HEK293 (cell line): ENCODE measurements around the gene ATXN1L.
"Not testable (repeated sequence)": the region's sequence is repeated elsewhere in the genome, so short reads cannot be mapped to it uniquely, and the experiment has no call there.

Experiments used
- CTCF ChIA-PET: fragments of 350-600 bp; formaldehyde crosslinking; extraction: SDS; loops from one replicate; lab custom pipeline; 2021; ENCODE audit warnings: antibody characterized with exemption; lab: Yijun Ruan, JAX
- POLR2A ChIA-PET: fragments of 300-600 bp; formaldehyde crosslinking; extraction: SDS; loops from one replicate; lab custom pipeline; 2020; ENCODE audit warnings: antibody characterized with exemption, inconsistent platforms; lab: Yijun Ruan, JAX
- H3K27ac ChIP-seq: fragments of 200-500 bp; sonication (Bioruptor generic); 2 replicates; pipeline ENCODE4 v1.5.1; 2014; ENCODE audit warnings: low read depth, low read length, control low read depth, inconsistent platforms; ENCODE audit errors: extremely low read depth
- H3K36me3 ChIP-seq, 2 experiments: fragments of 200-500 bp in 1 of 2; sonication (Bioruptor generic) in 1 of 2; 1 replicate in 1 of 2; 2 replicates in 1 of 2; pipeline ENCODE4 v1.5.1; 2014 to 2017; ENCODE audit warnings: inconsistent platforms in 2 of 2, low read length in 2 of 2; ENCODE audit not compliant: control insufficient read depth in 2 of 2, insufficient read depth in 1 of 2
- H3K4me1 ChIP-seq: fragments of 200-500 bp; sonication (Bioruptor generic); 2 replicates; pipeline ENCODE4 v1.5.1; 2014; ENCODE audit warnings: mild to moderate bottlenecking, low read length, inconsistent platforms; ENCODE audit not compliant: control insufficient read depth, insufficient read depth
- H3K4me3 ChIP-seq: 2 replicates; pipeline ENCODE4 v1.5.1; 2011; ENCODE audit warnings: low read depth, mild to moderate bottlenecking, control low read depth, low read length, moderate library complexity
- H3K9me3 ChIP-seq: fragments of 200-500 bp; sonication (Bioruptor generic); 2 replicates; pipeline ENCODE4 v1.5.1; 2014; ENCODE audit warnings: low read depth, low read length, inconsistent platforms; ENCODE audit not compliant: control insufficient read depth, insufficient read depth
- FEZF1 ChIP-seq: fragments of 450-650 bp; formaldehyde crosslinking; IDR thresholded peaks from 2 replicates; pipeline ENCODE4 v1.5.1; 2016; ENCODE audit warnings: missing biosample characterization, missing genetic modification characterization
- HOXA7 ChIP-seq: sonication (generic); formaldehyde crosslinking; IDR thresholded peaks from 2 replicates; pipeline ENCODE4 v1.8.1; 2022; ENCODE audit warnings: missing genetic modification reagents, borderline replicate concordance
- KLF16 ChIP-seq: fragments of 450-650 bp; formaldehyde crosslinking; IDR thresholded peaks from 2 replicates; pipeline ENCODE4 v1.5.1; 2017; ENCODE audit warnings: missing biosample characterization, missing genetic modification characterization
- MYNN ChIP-seq: fragments of 450-650 bp; formaldehyde crosslinking; IDR thresholded peaks from 2 replicates; pipeline ENCODE4 v1.5.1; 2016; ENCODE audit warnings: missing biosample characterization, missing genetic modification characterization, borderline replicate concordance
- MZF1 ChIP-seq: fragments of 450-650 bp; formaldehyde crosslinking; IDR thresholded peaks from 2 replicates; pipeline ENCODE4 v1.5.1; 2017; ENCODE audit warnings: missing biosample characterization, missing genetic modification characterization, borderline replicate concordance
- SP7 ChIP-seq: fragments of 450-650 bp; formaldehyde crosslinking; IDR thresholded peaks from 2 replicates; pipeline ENCODE4 v1.5.1; 2016; ENCODE audit warnings: missing biosample characterization, missing genetic modification characterization
- ZBTB17 ChIP-seq: fragments of 450-650 bp; formaldehyde crosslinking; IDR thresholded peaks from 2 replicates; pipeline ENCODE4 v1.5.1; 2016; ENCODE audit warnings: missing biosample characterization, missing genetic modification characterization
- ZIC2 ChIP-seq: fragments of 450-650 bp; formaldehyde crosslinking; IDR thresholded peaks from 2 replicates; pipeline ENCODE4 v1.5.1; 2016; ENCODE audit warnings: missing biosample characterization, missing genetic modification characterization
- ZNF148 ChIP-seq: fragments of 450-650 bp; formaldehyde crosslinking; IDR thresholded peaks from 2 replicates; pipeline ENCODE4 v1.5.0; 2017; ENCODE audit warnings: missing biosample characterization, missing genetic modification characterization, borderline replicate concordance
- ZNF26 ChIP-seq: fragments of 450-650 bp; formaldehyde crosslinking; IDR thresholded peaks from 2 replicates; pipeline ENCODE4 v1.5.1; 2016; ENCODE audit warnings: missing biosample characterization, missing genetic modification characterization
- ZNF518A ChIP-seq: fragments of 450-650 bp; formaldehyde crosslinking; conservative IDR thresholded peaks from 2 replicates; pipeline ENCODE4 v1.5.1; 2016; ENCODE audit warnings: low read depth, missing biosample characterization, missing genetic modification characterization
- ZNF530 ChIP-seq: fragments of 450-650 bp; formaldehyde crosslinking; IDR thresholded peaks from 2 replicates; pipeline ENCODE4 v1.5.1; 2016; ENCODE audit warnings: low read depth, missing biosample characterization, missing genetic modification characterization
- ZNF580 ChIP-seq: fragments of 450-650 bp; formaldehyde crosslinking; IDR thresholded peaks from 2 replicates; pipeline ENCODE4 v1.5.1; 2016; ENCODE audit warnings: missing biosample characterization, missing genetic modification characterization
- ZSCAN18 ChIP-seq: fragments of 450-650 bp; formaldehyde crosslinking; IDR thresholded peaks from 2 replicates; pipeline ENCODE4 v1.5.1; 2016; ENCODE audit warnings: missing biosample characterization, missing genetic modification characterization

Gene ATXN1L

GRCh38 chr16:71865173-71865863, 19.5 kb downstream of the ATXN1L start:
- peaks cover 26 to 84% of the 10 kb centered on the region in 2 experiments; a peak in 2 of 3 replicates for H3K36me3 ChIP-seq
- H3K9me3 ChIP-seq: no peaks in the 10 kb centered on the region
- H3K4me1 ChIP-seq: no peaks in the 10 kb centered on the region
- no peak overlapping the region for H3K27ac ChIP-seq
- TF ChIP-seq ZSCAN18 (tag by site-specific recombination): no peak
- no peak for TF ChIP-seq KLF16 (tag by site-specific recombination)
- no peak for TF ChIP-seq SP7 (tag by site-specific recombination)
- no peak for TF ChIP-seq FEZF1 (tag by site-specific recombination)
- no peak for TF ChIP-seq ZNF580 (tag by site-specific recombination)
- no peak for TF ChIP-seq ZNF530 (tag by site-specific recombination)
- ChIA-PET CTCF (interaction anchor here (0.6 to 0.7 kb wide), 2 partner anchors 31 to 98 kb away, joined by 3 read pairs; no protein-coding TSS in a partner anchor), POLR2A (interaction anchor here (0.6 kb wide), 1 partner anchor 12 kb away, joined by 3 read pairs; no protein-coding TSS in a partner anchor)
- no peak overlapping the region for H3K4me3 ChIP-seq

- CTCF ChIA-PET: interaction anchor here (1.4 kb wide), 1 partner anchor 10 kb away, joined by 4 read pairs; no protein-coding TSS in a partner anchor
- H3K4me1 ChIP-seq, POLR2A ChIA-PET, H3K27ac ChIP-seq, H3K9me3 ChIP-seq, H3K4me3 ChIP-seq: not testable (repeated sequence)
- H3K36me3 ChIP-seq: peaks cover 30 to 68% of the 10 kb centered on the region in 2 experiments
Measured at GRCh38 chr16:71867175-71867574, 21.4 kb downstream of the ATXN1L start.

GRCh38 chr16:71867939-71868338, 22.2 kb downstream of the ATXN1L start:
- Histone ChIP-seq H3K4me3 (no peak overlapping the region), H3K4me1 (no peaks in the 10 kb centered on the region), H3K9me3 (no peaks in the 10 kb centered on the region), H3K27ac (no peak overlapping the region), H3K36me3 (peaks cover 28 to 63% of the 10 kb centered on the region in 2 experiments)
- CTCF ChIA-PET: interaction anchor here (0.7 kb wide), 1 partner anchor 10 kb away, joined by 3 read pairs; no protein-coding TSS in a partner anchor
- peak; percentile 82 for TF ChIP-seq ZIC2 (tag by site-specific recombination)
- peak; percentile 29; the same call in 1 of the 2 replicates for TF ChIP-seq ZBTB17 (tag by site-specific recombination)
- no peak for TF ChIP-seq ZNF148 (tag by site-specific recombination)
- POLR2A ChIA-PET: no interaction called here

GRCh38 chr16:71869089-71869488, 23.3 kb downstream of the ATXN1L start:
- Histone ChIP-seq H3K9me3 (no peaks in the 10 kb centered on the region), H3K4me1 (no peaks in the 10 kb centered on the region), H3K4me3 (no peak overlapping the region), H3K27ac (no peak overlapping the region), H3K36me3 (peaks cover 20 to 54% of the 10 kb centered on the region in 2 experiments)
- POLR2A ChIA-PET: no interaction called here
- CTCF ChIA-PET: interaction anchor here (3.2 kb wide), 1 partner anchor 14 kb away, joined by 19 read pairs; no protein-coding TSS in a partner anchor
- TF ChIP-seq ZNF518A (tag by site-specific recombination) (no peak), ZNF26 (no peak), HOXA7 (CRISPR knock-in tag) (no peak), MYNN (no peak), MZF1 (tag by site-specific recombination) (no peak)
- TF ChIP-seq, all 188 proteins: peak for 0
